ENCODE results near the gene LENG1.
A peak's percentile ranks its signal among the peaks of the same experiment; 100 is the strongest.

Gene LENG1

GRCh38 chr19:54164369-54165068, 5.0 kb upstream of the LENG1 start:
- DNase-seq (ENCODE audit: low read depth in 2 of 2), result peak in 1 of 2 donors; percentile 37

GRCh38 chr19:54162884-54163283, 3.4 kb upstream of the LENG1 start:
- DNase-seq (ENCODE audit: low read depth in 2 of 2), result no peak

GRCh38 chr19:54162241-54162805, 2.8 kb upstream of the LENG1 start:
- peak; percentile 74 to 77 for DNase-seq (ENCODE audit: low read depth in 2 of 2)

GRCh38 chr19:54160854-54161253, 1.3 kb upstream of the LENG1 start:
- DNase-seq (ENCODE audit: low read depth in 2 of 2), result no peak

GRCh38 chr19:54160182-54160811, 776 bp upstream of the LENG1 start:
- no peak for DNase-seq (ENCODE audit: low read depth in 2 of 2)

- no peak for DNase-seq (ENCODE audit: low read depth in 2 of 2)
Measured at GRCh38 chr19:54158812-54159351, 639 bp downstream of the LENG1 start.

- DNase-seq (ENCODE audit: low read depth in 2 of 2), result no peak
Measured at GRCh38 chr19:54156953-54157352, 2.6 kb downstream of the LENG1 start.

GRCh38 chr19:54156490-54156889, 3.0 kb downstream of the LENG1 start:
- DNase-seq (ENCODE audit: low read depth in 2 of 2), result no peak

GRCh38 chr19:54155694-54156093, 3.8 kb downstream of the LENG1 start:
- no peak for DNase-seq (ENCODE audit: low read depth in 2 of 2)

- DNase-seq (ENCODE audit: low read depth in 2 of 2), result no peak
Measured at GRCh38 chr19:54154603-54155345, 4.7 kb downstream of the LENG1 start.

- DNase-seq (ENCODE audit: low read depth in 2 of 2), result no peak
Measured at GRCh38 chr19:54153731-54154326, 5.7 kb downstream of the LENG1 start.

GRCh38 chr19:54152878-54153524, 6.5 kb downstream of the LENG1 start:
- no peak for DNase-seq (ENCODE audit: low read depth in 2 of 2)

GRCh38 chr19:54152267-54152666, 7.3 kb downstream of the LENG1 start:
- no peak for DNase-seq (ENCODE audit: low read depth in 2 of 2)

GRCh38 chr19:54151362-54152035, 8.0 kb downstream of the LENG1 start:
- DNase-seq (ENCODE audit: low read depth in 2 of 2), result no peak

GRCh38 chr19:54149021-54149812, 10.3 kb downstream of the LENG1 start:
- DNase-seq (ENCODE audit: low read depth in 2 of 2), result no peak

- no peak for DNase-seq (ENCODE audit: low read depth in 2 of 2)
Measured at GRCh38 chr19:54148158-54148557, 11.4 kb downstream of the LENG1 start.

GRCh38 chr19:54147676-54148075, 11.8 kb downstream of the LENG1 start:
- no peak for DNase-seq (ENCODE audit: low read depth in 2 of 2)

GRCh38 chr19:54145541-54146158, 13.9 kb downstream of the LENG1 start:
- DNase-seq (ENCODE audit: low read depth in 2 of 2), result no peak

- DNase-seq (ENCODE audit: low read depth in 2 of 2), result no peak
Measured at GRCh38 chr19:54142166-54142780, 17.2 kb downstream of the LENG1 start.

All from stimulated activated CD4-positive, alpha-beta T cell treated with anti-CD3 and anti-CD28 coated beads, Interleukin-1b, Interleukin-23, amount 100 ng/mL, for 4 hours (primary cell).